ENCODE measurements around the gene EYA4.
A peak's percentile ranks its signal among the peaks of the same experiment; 100 is the strongest.

EYA4 gene

GRCh38 chr6:133326584-133326983 lies 85.4 kb downstream of the EYA4 start (continued):
- TF ChIP-seq ZNF398 (tag by site-specific recombination; IDR thresholded peaks at IDR 0.05) (no peak), ZNF2 (tag by site-specific recombination; IDR thresholded peaks at IDR 0.05) (peak; percentile 47; the same call in 1 of the 2 replicates), ZXDB (tag by site-specific recombination; IDR thresholded peaks at IDR 0.05) (peak; percentile 51), ZNF423 (tag by site-specific recombination; IDR thresholded peaks at IDR 0.05) (no peak), ZBTB48 (tag by site-specific recombination; IDR thresholded peaks at IDR 0.05) (peak; percentile 43; the same call in 1 of the 2 replicates), ZNF629 (tag by site-specific recombination; IDR thresholded peaks at IDR 0.05) (peak; percentile 94), ZNF366 (tag by site-specific recombination; conservative IDR thresholded peaks at IDR 0.05) (peak; percentile 81), INSM2 (tag by site-specific recombination; IDR thresholded peaks at IDR 0.05) (peak; percentile 66; the same call in 1 of the 2 replicates), ZNF404 (tag by site-specific recombination; IDR thresholded peaks at IDR 0.05) (no peak), ZNF48 (tag by site-specific recombination; IDR thresholded peaks at IDR 0.05) (no peak), ZNF76 (tag by site-specific recombination; IDR thresholded peaks at IDR 0.05; ENCODE audit: borderline replicate concordance, low read depth) (0 out of 2 replicates have a peak, but pooled peaks have one; percentile 39), ZNF10 (tag by site-specific recombination; IDR thresholded peaks at IDR 0.05) (peak; percentile 96), ZNF394 (tag by site-specific recombination; IDR thresholded peaks at IDR 0.05; ENCODE audit: borderline replicate concordance) (peak; percentile 55; the same call in 1 of the 2 replicates), ZNF138 (tag by site-specific recombination; IDR thresholded peaks at IDR 0.05; ENCODE audit: borderline replicate concordance) (no peak), ZBTB21 (tag by site-specific recombination; IDR thresholded peaks at IDR 0.05) (peak; percentile 85), REST (tag by site-specific recombination; IDR thresholded peaks at IDR 0.05) (peak; percentile 33; the same call in 1 of the 2 replicates), ZBTB17 (tag by site-specific recombination; IDR thresholded peaks at IDR 0.05) (peak; percentile 85), ZFP69B (tag by site-specific recombination; IDR thresholded peaks at IDR 0.05) (peak; percentile 52; the same call in 1 of the 2 replicates), ZBTB8A (tag by site-specific recombination; IDR thresholded peaks at IDR 0.05) (no peak), ZNF692 (tag by site-specific recombination; IDR thresholded peaks at IDR 0.05) (peak; percentile 49; the same call in 1 of the 2 replicates), ZNF184 (tag by site-specific recombination; IDR thresholded peaks at IDR 0.05) (peak; percentile 49; the same call in 1 of the 2 replicates), ZNF274 (IDR thresholded peaks at IDR 0.05; ENCODE audit: low read length) (no peak), ZNF274 (tag by site-specific recombination; IDR thresholded peaks at IDR 0.05; ENCODE audit: borderline replicate concordance) (no peak), HIC1 (tag by site-specific recombination; IDR thresholded peaks at IDR 0.05) (peak; percentile 53; the same call in 1 of the 2 replicates), ZNF23 (tag by site-specific recombination; IDR thresholded peaks at IDR 0.05; ENCODE audit: borderline replicate concordance) (no peak), ZNF341 (tag by site-specific recombination; IDR thresholded peaks at IDR 0.05; ENCODE audit: low read depth) (no peak), ZNF791 (tag by site-specific recombination; IDR thresholded peaks at IDR 0.05) (no peak)
